Natural killer cell (primary cell): ENCODE results near the gene USP48. TPM values are rescaled to one million over a fixed set of nuclear protein-coding genes. Genes with fewer than 3 reads are reported as not detected.

Experiments
- ATAC-seq, 3 donors: fragments of 150-1000 bp in 2 of 3; fragments of 200-7000 bp in 1 of 3; cut with Tn5 transposase; 1 replicate in 1 of 3; 2 replicates in 2 of 3; pipeline ENCODE4 v1.10.0; 2021; ENCODE audit warnings: mild to moderate bottlenecking in 2 of 3, moderate library complexity in 2 of 3
- DNase-seq, 2 donors: peaks; one replicate each; pipeline versions ENCODE4 v3.0.0 to v3.0.0-alpha.2; 2013 to 2021; ENCODE audit warnings: mixed read lengths in 1 of 2
- H3K27ac ChIP-seq: one replicate; pipeline ENCODE4 v1.5.1; 2013; ENCODE audit warnings: mild to moderate bottlenecking, low read length
- H3K27me3 ChIP-seq: one replicate; pipeline ENCODE4 v1.6.1; 2013; ENCODE audit warnings: low read length; ENCODE audit not compliant: control insufficient read depth, insufficient read depth
- H3K36me3 ChIP-seq: one replicate; pipeline ENCODE4 v1.6.1; 2013; ENCODE audit warnings: low read length; ENCODE audit not compliant: control insufficient read depth, insufficient read depth
- H3K4me1 ChIP-seq: one replicate; pipeline ENCODE4 v1.6.1; 2013; ENCODE audit warnings: low read length; ENCODE audit not compliant: control insufficient read depth, insufficient read depth
- H3K4me3 ChIP-seq: one replicate; pipeline ENCODE4 v1.5.1; 2013; ENCODE audit warnings: low read length
- H3K9me3 ChIP-seq: one replicate; pipeline ENCODE4 v1.6.1; 2013; ENCODE audit warnings: low read length; ENCODE audit not compliant: control insufficient read depth, insufficient read depth
- H3K27ac Mint-ChIP-seq, 2 donors: one replicate each; pipeline ENCODE4 v1.8.0; 2022; ENCODE audit warnings: mild to moderate bottlenecking in 2 of 2, mixed read lengths in 2 of 2, moderate library complexity in 1 of 2
- H3K27me3 Mint-ChIP-seq, 2 donors: one replicate each; pipeline ENCODE4 v1.8.0; 2022; ENCODE audit warnings: low read depth in 2 of 2, mixed read lengths in 2 of 2
- H3K36me3 Mint-ChIP-seq: one replicate; pipeline ENCODE4 v1.8.0; 2022; ENCODE audit warnings: mixed read lengths
- H3K4me1 Mint-ChIP-seq, 2 donors: one replicate each; pipeline ENCODE4 v1.8.0; 2022; ENCODE audit warnings: mixed read lengths in 2 of 2
- H3K4me3 Mint-ChIP-seq: one replicate; pipeline ENCODE4 v1.8.0; 2022; ENCODE audit warnings: mild to moderate bottlenecking, moderate library complexity, mixed read lengths
- H3K9me3 Mint-ChIP-seq, 2 donors: one replicate each; pipeline ENCODE4 v1.8.0; 2022; ENCODE audit warnings: mixed read lengths in 2 of 2
- CTCF ChIP-seq: fragments of 200-600 bp; IDR thresholded peaks from one replicate; pipeline ENCODE4 v1.8.0; 2022; ENCODE audit warnings: antibody characterized with exemption
- WGBS: methylation state at CpG from one replicate; pipeline ENCODE4 v1.1.7; 2013; ENCODE audit warnings: missing lambda C conversion rate; ENCODE audit not compliant: insufficient coverage; 5-methylcytosine and 5-hydroxymethylcytosine counted together
- intact Hi-C: fragments of 100-400 bp; cut with micrococcal nuclease; formaldehyde crosslinking; loops from one replicate; pipeline ENCODE4 v1.14.2; 2022
- total RNA-seq, 4 donors: library from RNA; stranded (reverse); fragments of 120-200 nt in 1 of 4; gene quantifications; one replicate each; pipeline versions ENCODE4 v1.2.3 to v1.2.4, GENCODE V29; 2013 to 2022

Gene USP48
- total RNA-seq, 3 donors from 2014 or later (not counting 1 experiment from before 2014, with no cell fraction given), result 71.4 to 127 (median 90.5) TPM

- Histone ChIP-seq H3K4me3 (no peak overlapping the region), H3K27ac (no peak overlapping the region), H3K27me3 (no peaks in the 10 kb centered on the region), H3K9me3 (no peaks in the 10 kb centered on the region), H3K4me1 (no peaks in the 10 kb centered on the region), H3K36me3 (peaks cover 55% of the 10 kb centered on the region)
- no peak for ATAC-seq
- H3K36me3 Mint-ChIP-seq, result peaks cover 30% of the 10 kb centered on the region
- H3K4me1 Mint-ChIP-seq, result peaks cover 0 to 4% of the 10 kb centered on the region in 2 donors
- 10% methylated on average over 4 of the region's 4 CpGs for WGBS
- H3K4me3 Mint-ChIP-seq, result no peak overlapping the region
- intact Hi-C loops, result no loop called here
- H3K27me3 Mint-ChIP-seq, result no peaks in the 10 kb centered on the region
- DNase-seq, result no peak
- no peak for TF ChIP-seq CTCF
- no peak overlapping the region for H3K27ac Mint-ChIP-seq
- no peaks in the 10 kb centered on the region for H3K9me3 Mint-ChIP-seq
Observed at GRCh38 chr1:21700094-21700493, 82.9 kb downstream of the USP48 start.

GRCh38 chr1:21696931-21697330 lies 86.0 kb downstream of the USP48 start:
- Histone ChIP-seq H3K36me3 (peaks cover 51% of the 10 kb centered on the region), H3K27me3 (no peaks in the 10 kb centered on the region), H3K4me3 (no peak overlapping the region), H3K27ac (no peak overlapping the region), H3K4me1 (no peaks in the 10 kb centered on the region), H3K9me3 (no peaks in the 10 kb centered on the region)
- TF ChIP-seq CTCF, result no peak
- Mint-ChIP-seq H3K4me1 (no peaks in the 10 kb centered on the region), H3K36me3 (peaks cover 23% of the 10 kb centered on the region), H3K27ac (no peak overlapping the region), H3K9me3 (no peaks in the 10 kb centered on the region), H3K4me3 (no peak overlapping the region), H3K27me3 (no peaks in the 10 kb centered on the region)
- DNase-seq (no peak), ATAC-seq (no peak)
- intact Hi-C loops, result no loop called here
- WGBS, result 100% methylated on average over 6 of the region's 6 CpGs

GRCh38 chr1:21693732-21694131 lies 89.2 kb downstream of the USP48 start:
- H3K27ac ChIP-seq, result no peak overlapping the region
- no peaks in the 10 kb centered on the region for H3K4me1 ChIP-seq
- TF ChIP-seq CTCF, result no peak
- H3K4me3 Mint-ChIP-seq, result no peak overlapping the region
- H3K4me3 ChIP-seq, result no peak overlapping the region
- no peak overlapping the region for H3K27ac Mint-ChIP-seq
- intact Hi-C loops, result no loop called here
- H3K27me3 Mint-ChIP-seq, result no peaks in the 10 kb centered on the region
- H3K4me1 Mint-ChIP-seq, result no peaks in the 10 kb centered on the region
- DNase-seq, result no peak
- no peaks in the 10 kb centered on the region for H3K27me3 ChIP-seq
- H3K36me3 ChIP-seq, result peaks cover 58% of the 10 kb centered on the region
- no peaks in the 10 kb centered on the region for H3K9me3 ChIP-seq
- no peak for ATAC-seq
- no peaks in the 10 kb centered on the region for H3K9me3 Mint-ChIP-seq
- H3K36me3 Mint-ChIP-seq, result peaks cover 29% of the 10 kb centered on the region

- Mint-ChIP-seq H3K36me3 (peaks cover 37% of the 10 kb centered on the region), H3K9me3 (no peaks in the 10 kb centered on the region), H3K4me1 (no peaks in the 10 kb centered on the region), H3K27me3 (no peaks in the 10 kb centered on the region), H3K27ac (no peak overlapping the region), H3K4me3 (no peak overlapping the region)
- peaks cover 67% of the 10 kb centered on the region for H3K36me3 ChIP-seq
- no peak overlapping the region for H3K27ac ChIP-seq
- H3K9me3 ChIP-seq, result no peaks in the 10 kb centered on the region
- DNase-seq, result no peak
- no peaks in the 10 kb centered on the region for H3K27me3 ChIP-seq
- no peak overlapping the region for H3K4me3 ChIP-seq
- no peaks in the 10 kb centered on the region for H3K4me1 ChIP-seq
- intact Hi-C loops, result no loop called here
- TF ChIP-seq CTCF, result no peak
- no peak for ATAC-seq
- 97% methylated on average over 3 of the region's 3 CpGs for WGBS
Observed at GRCh38 chr1:21691739-21692138, 91.2 kb downstream of the USP48 start.
